Left ventricle myocardium inferior (tissue), 1 donor: ENCODE data around the gene PABPC1L. TPM values are rescaled to one million over a fixed set of nuclear protein-coding genes. Genes with fewer than 3 reads are reported as not detected.

Experiments used
- DNase-seq: peaks from one replicate; pipeline ENCODE4 v3.0.0-alpha.2; 2020
- H3K27ac ChIP-seq: fragments of 200-600 bp; replicated peaks from 2 replicates; pipeline ENCODE4 v1.8.0; 2021
- H3K27me3 ChIP-seq: fragments of 200-600 bp; 2 replicates; pipeline ENCODE4 v1.8.0; 2021; ENCODE audit warnings: low read depth
- H3K36me3 ChIP-seq: fragments of 200-600 bp; 2 replicates; pipeline ENCODE4 v1.8.0; 2021
- H3K4me1 ChIP-seq: fragments of 200-600 bp; 2 replicates; pipeline ENCODE4 v1.8.0; 2021
- H3K4me3 ChIP-seq: fragments of 200-600 bp; 2 replicates; pipeline ENCODE4 v1.8.0; 2021; ENCODE audit warnings: mild to moderate bottlenecking, moderate library complexity
- H3K9me3 ChIP-seq: fragments of 200-600 bp; replicated peaks from 2 replicates; pipeline ENCODE4 v1.8.0; 2021
- CTCF ChIP-seq: fragments of 200-600 bp; IDR thresholded peaks from 2 replicates; pipeline ENCODE4 v1.8.0; 2021; ENCODE audit warnings: antibody characterized with exemption, mild to moderate bottlenecking, borderline replicate concordance
- intact Hi-C: fragments of 100-400 bp; cut with micrococcal nuclease; formaldehyde crosslinking; loops from one replicate; pipeline ENCODE4 v1.11.0; 2022
- total RNA-seq: library from RNA; stranded (reverse); fragmentation: NEBNext Ultra II Directional; extraction: Animal tissue kit (Norgen Biotek cat#: 25700); gene quantifications from one replicate; pipeline ENCODE4 v1.2.1, GENCODE V29; 2021
- donor health status: DM: no; HTN: yes; CAD: no; lungs with severe emphysema.

The PABPC1L gene
- total RNA-seq, 1 donor from 2014 or later: 2.4 TPM

GRCh38 chr20:44945261-44945660 lies 35.4 kb downstream of the PABPC1L start:
- H3K4me1 ChIP-seq: no peaks in the 10 kb centered on the region
- no peaks in the 10 kb centered on the region for H3K9me3 ChIP-seq
- intact Hi-C loops: no loop called here
- TF ChIP-seq CTCF: no peak
- no peak overlapping the region for H3K4me3 ChIP-seq
- peak overlapping the region; percentile 55 for H3K27ac ChIP-seq
- no peaks in the 10 kb centered on the region for H3K27me3 ChIP-seq
- peaks cover 88% of the 10 kb centered on the region for H3K36me3 ChIP-seq
- DNase-seq: no peak

GRCh38 chr20:44946271-44946852 lies 36.5 kb downstream of the PABPC1L start:
- no peak overlapping the region for H3K4me3 ChIP-seq
- DNase-seq: no peak
- peaks cover 94% of the 10 kb centered on the region for H3K36me3 ChIP-seq
- intact Hi-C loops: no loop called here
- no peaks in the 10 kb centered on the region for H3K27me3 ChIP-seq
- H3K9me3 ChIP-seq: no peaks in the 10 kb centered on the region
- no peak overlapping the region for H3K27ac ChIP-seq
- no peaks in the 10 kb centered on the region for H3K4me1 ChIP-seq
- TF ChIP-seq CTCF: no peak

- intact Hi-C loops: no loop called here
- no peak for TF ChIP-seq CTCF
- Histone ChIP-seq H3K27ac (no peak overlapping the region), H3K9me3 (no peaks in the 10 kb centered on the region), H3K4me3 (no peak overlapping the region), H3K36me3 (peaks cover 93% of the 10 kb centered on the region), H3K4me1 (no peaks in the 10 kb centered on the region), H3K27me3 (no peaks in the 10 kb centered on the region)
- no peak for DNase-seq
Observed at GRCh38 chr20:44948107-44948506, 38.2 kb downstream of the PABPC1L start.

- Histone ChIP-seq H3K27ac (no peak overlapping the region), H3K4me1 (no peaks in the 10 kb centered on the region), H3K9me3 (no peaks in the 10 kb centered on the region), H3K36me3 (peaks cover 91% of the 10 kb centered on the region), H3K4me3 (no peak overlapping the region), H3K27me3 (no peaks in the 10 kb centered on the region)
- no peak for TF ChIP-seq CTCF
- intact Hi-C loops: no loop called here
- no peak for DNase-seq
Observed at GRCh38 chr20:44948513-44948912, 38.7 kb downstream of the PABPC1L start.

GRCh38 chr20:44950368-44950767 lies 40.5 kb downstream of the PABPC1L start:
- TF ChIP-seq CTCF: no peak
- no peaks in the 10 kb centered on the region for H3K9me3 ChIP-seq
- no peak overlapping the region for H3K27ac ChIP-seq
- no peak for DNase-seq
- intact Hi-C loops: no loop called here
- no peak overlapping the region for H3K4me3 ChIP-seq
- H3K36me3 ChIP-seq: peaks cover 93% of the 10 kb centered on the region
- no peaks in the 10 kb centered on the region for H3K4me1 ChIP-seq
- H3K27me3 ChIP-seq: no peaks in the 10 kb centered on the region

- Histone ChIP-seq H3K4me1 (no peaks in the 10 kb centered on the region), H3K36me3 (peaks cover 83% of the 10 kb centered on the region), H3K27me3 (no peaks in the 10 kb centered on the region), H3K4me3 (no peak overlapping the region), H3K27ac (no peak overlapping the region), H3K9me3 (no peaks in the 10 kb centered on the region)
- no peak for TF ChIP-seq CTCF
- no peak for DNase-seq
- intact Hi-C loops: no loop called here
Observed at GRCh38 chr20:44952731-44953130, 42.9 kb downstream of the PABPC1L start.
